ENCODE data around the gene FARSA. TPM values are rescaled to one million over a fixed set of nuclear protein-coding genes. Genes with fewer than 3 reads are reported as not detected.

Gene FARSA
- total and polyA plus RNA-seq, 10 of the 15 experiments (the other 5 are each of a cell fraction or from before 2014, with no cell fraction given): 20.3 to 212 (median 76.4) TPM

DNA sequence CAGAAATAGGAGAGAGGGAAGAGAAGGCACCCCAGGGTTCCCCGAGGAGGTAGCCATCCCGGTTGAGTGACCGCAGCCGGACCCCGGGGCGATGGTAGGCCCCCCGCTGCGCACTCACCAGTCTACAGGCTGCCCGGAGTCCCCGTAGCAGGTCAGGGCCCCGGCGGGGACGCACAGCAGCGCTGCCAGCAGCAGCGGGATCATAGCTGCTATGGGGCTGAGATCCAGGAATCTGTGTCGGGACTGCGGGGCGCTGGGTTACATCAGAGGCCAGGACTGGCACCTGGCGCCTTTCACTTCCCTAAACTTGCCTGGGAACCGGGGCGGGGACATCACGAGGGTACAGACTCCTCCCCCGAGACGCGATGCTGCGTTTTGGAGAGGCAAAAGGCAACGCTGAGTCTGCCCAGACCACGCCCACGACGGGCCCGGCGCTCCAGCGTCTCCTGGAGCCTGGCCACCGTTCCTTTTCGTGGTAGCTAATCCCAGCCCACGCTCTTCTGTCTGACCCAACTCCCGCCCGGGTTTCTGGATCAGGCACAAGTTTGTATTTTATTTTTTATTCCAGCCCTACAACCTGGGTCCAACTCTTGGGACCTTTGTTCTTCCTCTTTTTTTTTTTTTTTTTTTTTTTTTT is 52.2 kb downstream of the FARSA start, which contains the start of gene DNASE2 (continued):
- TF ChIP-seq, protein P1, sequence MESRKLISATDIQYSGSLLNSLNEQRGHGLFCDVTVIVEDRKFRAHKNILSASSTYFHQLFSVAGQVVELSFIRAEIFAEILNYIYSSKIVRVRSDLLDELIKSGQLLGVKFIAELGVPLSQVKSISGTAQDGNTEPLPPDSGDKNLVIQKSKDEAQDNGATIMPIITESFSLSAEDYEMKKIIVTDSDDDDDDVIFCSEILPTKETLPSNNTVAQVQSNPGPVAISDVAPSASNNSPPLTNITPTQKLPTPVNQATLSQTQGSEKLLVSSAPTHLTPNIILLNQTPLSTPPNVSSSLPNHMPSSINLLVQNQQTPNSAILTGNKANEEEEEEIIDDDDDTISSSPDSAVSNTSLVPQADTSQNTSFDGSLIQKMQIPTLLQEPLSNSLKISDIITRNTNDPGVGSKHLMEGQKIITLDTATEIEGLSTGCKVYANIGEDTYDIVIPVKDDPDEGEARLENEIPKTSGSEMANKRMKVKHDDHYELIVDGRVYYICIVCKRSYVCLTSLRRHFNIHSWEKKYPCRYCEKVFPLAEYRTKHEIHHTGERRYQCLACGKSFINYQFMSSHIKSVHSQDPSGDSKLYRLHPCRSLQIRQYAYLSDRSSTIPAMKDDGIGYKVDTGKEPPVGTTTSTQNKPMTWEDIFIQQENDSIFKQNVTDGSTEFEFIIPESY (IDR thresholded peaks at IDR 0.05): no peak
- TF ChIP-seq RAD21 (IDR thresholded peaks at IDR 0.05; ENCODE audit: insufficient read depth, low read depth, low read length) (no peak), ZZZ3 (IDR thresholded peaks at IDR 0.05; ENCODE audit: control insufficient read depth, insufficient read length, low read depth) (no peak), ZBED1 (IDR thresholded peaks at IDR 0.05; ENCODE audit: borderline replicate concordance) (no peak), HDAC2 (IDR thresholded peaks at IDR 0.05) (no peak), KAT2A (conservative IDR thresholded peaks at IDR 0.05; ENCODE audit: control insufficient read depth, low read depth, low read length) (no peak), ZNF384 (IDR thresholded peaks at IDR 0.05; ENCODE audit: borderline replicate concordance, low read depth, low read length) (peak; percentile 84), WRNIP1 (IDR thresholded peaks at IDR 0.05; ENCODE audit: borderline replicate concordance, low read depth, low read length) (no peak), NFYB (IDR thresholded peaks at IDR 0.05; ENCODE audit: insufficient read depth, low read depth, low read length) (no peak), GABPA (IDR thresholded peaks at IDR 0.05; ENCODE audit: low read depth) (no peak), SUZ12 (IDR thresholded peaks at IDR 0.05; ENCODE audit: unreplicated experiment) (no peak), IRF4 (IDR thresholded peaks at IDR 0.05; ENCODE audit: low read depth, low read length) (peak; percentile 80), NR2C2 (IDR thresholded peaks at IDR 0.05; ENCODE audit: borderline replicate concordance, control insufficient read depth, insufficient read length, low read depth) (no peak), POLR2AphosphoS5 (IDR thresholded peaks at IDR 0.05; ENCODE audit: low read length) (peak; percentile 83), KLF5 (IDR thresholded peaks at IDR 0.05; ENCODE audit: partially characterized antibody) (no peak), POU2F2 (IDR thresholded peaks at IDR 0.05; ENCODE audit: borderline replicate concordance, low read depth, low read length) (peak; percentile 55; the same call in 2 of the 3 replicates), RBBP5 (conservative IDR thresholded peaks at IDR 0.05) (no peak), ZNF622 (IDR thresholded peaks at IDR 0.05) (no peak), SMARCA5 (IDR thresholded peaks at IDR 0.05) (no peak), RFX5 (IDR thresholded peaks at IDR 0.05; ENCODE audit: low read depth, low read length) (peak; percentile 45; the same call in 1 of the 2 replicates), MYB (IDR thresholded peaks at IDR 0.05; ENCODE audit: borderline replicate concordance, low read depth, low read length) (no peak), HCFC1 (IDR thresholded peaks at IDR 0.05; ENCODE audit: low read length) (no peak), POLR2A (IDR thresholded peaks at IDR 0.05; ENCODE audit: low read depth, low read length) (peak; percentile 88), ATF7 (IDR thresholded peaks at IDR 0.05; ENCODE audit: low read depth) (peak; percentile 64), MYC (IDR thresholded peaks at IDR 0.05; ENCODE audit: insufficient read depth, insufficient read length, insufficient replicate concordance, low read length, severe bottlenecking) (no peak), LARP7 (IDR thresholded peaks at IDR 0.05) (peak; percentile 79)
- TF ChIP-seq, protein P2, sequence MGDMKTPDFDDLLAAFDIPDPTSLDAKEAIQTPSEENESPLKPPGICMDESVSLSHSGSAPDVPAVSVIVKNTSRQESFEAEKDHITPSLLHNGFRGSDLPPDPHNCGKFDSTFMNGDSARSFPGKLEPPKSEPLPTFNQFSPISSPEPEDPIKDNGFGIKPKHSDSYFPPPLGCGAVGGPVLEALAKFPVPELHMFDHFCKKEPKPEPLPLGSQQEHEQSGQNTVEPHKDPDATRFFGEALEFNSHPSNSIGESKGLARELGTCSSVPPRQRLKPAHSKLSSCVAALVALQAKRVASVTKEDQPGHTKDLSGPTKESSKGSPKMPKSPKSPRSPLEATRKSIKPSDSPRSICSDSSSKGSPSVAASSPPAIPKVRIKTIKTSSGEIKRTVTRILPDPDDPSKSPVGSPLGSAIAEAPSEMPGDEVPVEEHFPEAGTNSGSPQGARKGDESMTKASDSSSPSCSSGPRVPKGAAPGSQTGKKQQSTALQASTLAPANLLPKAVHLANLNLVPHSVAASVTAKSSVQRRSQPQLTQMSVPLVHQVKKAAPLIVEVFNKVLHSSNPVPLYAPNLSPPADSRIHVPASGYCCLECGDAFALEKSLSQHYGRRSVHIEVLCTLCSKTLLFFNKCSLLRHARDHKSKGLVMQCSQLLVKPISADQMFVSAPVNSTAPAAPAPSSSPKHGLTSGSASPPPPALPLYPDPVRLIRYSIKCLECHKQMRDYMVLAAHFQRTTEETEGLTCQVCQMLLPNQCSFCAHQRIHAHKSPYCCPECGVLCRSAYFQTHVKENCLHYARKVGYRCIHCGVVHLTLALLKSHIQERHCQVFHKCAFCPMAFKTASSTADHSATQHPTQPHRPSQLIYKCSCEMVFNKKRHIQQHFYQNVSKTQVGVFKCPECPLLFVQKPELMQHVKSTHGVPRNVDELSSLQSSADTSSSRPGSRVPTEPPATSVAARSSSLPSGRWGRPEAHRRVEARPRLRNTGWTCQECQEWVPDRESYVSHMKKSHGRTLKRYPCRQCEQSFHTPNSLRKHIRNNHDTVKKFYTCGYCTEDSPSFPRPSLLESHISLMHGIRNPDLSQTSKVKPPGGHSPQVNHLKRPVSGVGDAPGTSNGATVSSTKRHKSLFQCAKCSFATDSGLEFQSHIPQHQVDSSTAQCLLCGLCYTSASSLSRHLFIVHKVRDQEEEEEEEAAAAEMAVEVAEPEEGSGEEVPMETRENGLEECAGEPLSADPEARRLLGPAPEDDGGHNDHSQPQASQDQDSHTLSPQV (IDR thresholded peaks at IDR 0.05): no peak

All from GM12878 (cell line).